Neural crest cell (in vitro differentiated cells): Measurements from ENCODE around the gene TRAF1. TPM values are rescaled to one million over a fixed set of nuclear protein-coding genes. Genes with fewer than 3 reads are reported as not detected.

Source experiments
- DNase-seq: peaks from one replicate; pipeline ENCODE4 v3.0.0; 2021; ENCODE audit warnings: low read depth, mixed read lengths, low spot score
- H3K27ac Mint-ChIP-seq: one replicate; pipeline ENCODE4 v1.8.0; 2021; ENCODE audit warnings: mild to moderate bottlenecking, mixed read lengths; ENCODE audit not compliant: unreplicated experiment
- H3K27me3 Mint-ChIP-seq: 2 replicates; pipeline ENCODE4 v1.8.0; 2021; ENCODE audit warnings: low read depth, mild to moderate bottlenecking, mixed read lengths
- H3K36me3 Mint-ChIP-seq: 2 replicates; pipeline ENCODE4 v1.8.0; 2021; ENCODE audit warnings: low read depth, mild to moderate bottlenecking, mixed read lengths
- H3K4me1 Mint-ChIP-seq: 2 replicates; pipeline ENCODE4 v1.8.0; 2021; ENCODE audit warnings: mixed read lengths
- H3K4me3 Mint-ChIP-seq: one replicate; pipeline ENCODE4 v1.8.0; 2021; ENCODE audit warnings: mild to moderate bottlenecking, mixed read lengths
- H3K9me3 Mint-ChIP-seq: 2 replicates; pipeline ENCODE4 v1.8.0; 2021; ENCODE audit warnings: mixed read lengths
- total RNA-seq: library from RNA; stranded (reverse); gene quantifications from 2 replicates; pipeline ENCODE4 v1.2.1, GENCODE V29; 2021
- TF ChIP-seq, protein P1 (sequence below): fragments of 200-600 bp; sonication (generic); conservative IDR thresholded peaks from 2 replicates; pipeline ENCODE4 v1.5.0; 2021; ENCODE audit warnings: antibody characterized with exemption, mild to moderate bottlenecking

TRAF1 gene
- total RNA-seq, 1 donor from 2014 or later, result 3.8 TPM

GRCh38 chr9:120966013-120966369 lies 39.4 kb upstream of the TRAF1 start:
- TF ChIP-seq, protein P1, sequence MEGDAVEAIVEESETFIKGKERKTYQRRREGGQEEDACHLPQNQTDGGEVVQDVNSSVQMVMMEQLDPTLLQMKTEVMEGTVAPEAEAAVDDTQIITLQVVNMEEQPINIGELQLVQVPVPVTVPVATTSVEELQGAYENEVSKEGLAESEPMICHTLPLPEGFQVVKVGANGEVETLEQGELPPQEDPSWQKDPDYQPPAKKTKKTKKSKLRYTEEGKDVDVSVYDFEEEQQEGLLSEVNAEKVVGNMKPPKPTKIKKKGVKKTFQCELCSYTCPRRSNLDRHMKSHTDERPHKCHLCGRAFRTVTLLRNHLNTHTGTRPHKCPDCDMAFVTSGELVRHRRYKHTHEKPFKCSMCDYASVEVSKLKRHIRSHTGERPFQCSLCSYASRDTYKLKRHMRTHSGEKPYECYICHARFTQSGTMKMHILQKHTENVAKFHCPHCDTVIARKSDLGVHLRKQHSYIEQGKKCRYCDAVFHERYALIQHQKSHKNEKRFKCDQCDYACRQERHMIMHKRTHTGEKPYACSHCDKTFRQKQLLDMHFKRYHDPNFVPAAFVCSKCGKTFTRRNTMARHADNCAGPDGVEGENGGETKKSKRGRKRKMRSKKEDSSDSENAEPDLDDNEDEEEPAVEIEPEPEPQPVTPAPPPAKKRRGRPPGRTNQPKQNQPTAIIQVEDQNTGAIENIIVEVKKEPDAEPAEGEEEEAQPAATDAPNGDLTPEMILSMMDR, result no peak
- H3K27ac Mint-ChIP-seq, result peak overlapping the region; percentile 78
- H3K4me1 Mint-ChIP-seq, result peaks cover 41% of the 10 kb centered on the region
- peaks cover 11% of the 10 kb centered on the region for H3K27me3 Mint-ChIP-seq
- H3K36me3 Mint-ChIP-seq, result peaks cover 6% of the 10 kb centered on the region
- H3K4me3 Mint-ChIP-seq, result peak overlapping the region; percentile 57
- DNase-seq, result no peak
- H3K9me3 Mint-ChIP-seq, result no peaks in the 10 kb centered on the region

DNA sequence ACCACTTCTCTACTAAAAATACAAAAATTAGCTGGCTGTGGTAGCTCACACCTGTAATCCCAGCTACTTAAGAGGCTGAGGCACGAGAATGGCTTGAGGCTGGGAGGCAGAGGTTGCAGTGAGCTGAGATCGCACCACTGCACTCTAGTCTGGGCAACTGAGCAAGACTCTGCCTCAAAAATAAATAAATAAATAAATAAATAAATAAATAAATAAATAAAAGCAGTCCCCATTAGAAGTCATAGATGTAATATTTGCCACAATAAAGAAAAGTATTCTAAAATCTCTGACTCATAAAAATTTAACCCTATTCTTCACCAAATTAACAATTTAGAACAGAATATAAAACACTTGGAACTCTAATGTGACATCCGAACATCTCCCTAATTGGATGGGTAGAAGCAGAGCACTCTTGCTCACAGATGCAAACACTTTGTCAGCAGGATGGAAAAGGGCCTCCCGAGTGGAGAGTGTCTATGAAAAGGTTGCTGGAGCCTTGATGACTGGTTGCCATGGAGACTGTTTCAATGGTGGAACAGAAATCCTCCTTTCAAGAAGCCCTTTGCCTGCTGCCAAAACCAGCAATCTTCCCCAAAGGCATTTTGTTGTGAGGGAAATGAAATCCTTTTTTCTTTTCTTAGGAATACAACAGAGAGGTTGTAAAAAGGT lies 38.9 kb upstream of the TRAF1 start:
- TF ChIP-seq, protein P1, result no peak
- H3K36me3 Mint-ChIP-seq, result peaks cover 6% of the 10 kb centered on the region
- no peaks in the 10 kb centered on the region for H3K9me3 Mint-ChIP-seq
- DNase-seq, result peak; percentile 31
- H3K27ac Mint-ChIP-seq, result peak overlapping the region; percentile 78
- H3K27me3 Mint-ChIP-seq, result peaks cover 11% of the 10 kb centered on the region
- H3K4me1 Mint-ChIP-seq, result peaks cover 41% of the 10 kb centered on the region
- H3K4me3 Mint-ChIP-seq, result peak overlapping the region; percentile 57

- TF ChIP-seq, protein P1, result no peak
- no peak for DNase-seq
- Mint-ChIP-seq H3K27me3 (peaks cover 8% of the 10 kb centered on the region), H3K27ac (no peak overlapping the region), H3K36me3 (peaks cover 6% of the 10 kb centered on the region), H3K4me1 (peaks cover 33% of the 10 kb centered on the region), H3K9me3 (no peaks in the 10 kb centered on the region), H3K4me3 (no peak overlapping the region)
Observed at GRCh38 chr9:120961936-120962335, 35.3 kb upstream of the TRAF1 start.

GRCh38 chr9:120960001-120960400 lies 33.4 kb upstream of the TRAF1 start:
- H3K27me3 Mint-ChIP-seq, result peaks cover 4% of the 10 kb centered on the region
- no peaks in the 10 kb centered on the region for H3K9me3 Mint-ChIP-seq
- TF ChIP-seq, protein P1, result no peak
- H3K36me3 Mint-ChIP-seq, result peaks cover 9% of the 10 kb centered on the region
- peaks cover 17% of the 10 kb centered on the region for H3K4me1 Mint-ChIP-seq
- DNase-seq, result no peak
- H3K4me3 Mint-ChIP-seq, result no peak overlapping the region
- H3K27ac Mint-ChIP-seq, result no peak overlapping the region

DNA sequence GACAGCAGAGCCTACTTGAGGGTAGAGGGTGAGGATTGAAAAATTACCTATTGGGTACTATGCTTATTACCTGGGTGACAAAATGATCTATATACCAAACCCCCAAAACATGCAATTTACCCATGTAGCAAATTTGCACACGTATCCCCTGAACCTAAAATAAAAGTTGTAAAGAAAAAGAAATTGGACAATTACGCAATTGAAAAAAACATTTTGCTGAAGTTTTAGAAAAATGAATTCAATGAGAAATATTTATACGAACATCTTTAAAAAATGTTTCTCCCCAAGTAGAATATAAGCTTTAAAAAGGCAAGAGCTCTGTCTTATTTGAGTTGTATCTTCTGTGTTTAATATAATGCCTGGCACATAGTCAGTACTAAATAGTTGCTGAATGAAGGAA lies 30.3 kb upstream of the TRAF1 start:
- Mint-ChIP-seq H3K27ac (no peak overlapping the region), H3K36me3 (peaks cover 5% of the 10 kb centered on the region), H3K4me3 (no peak overlapping the region), H3K27me3 (peaks cover under 1% of the 10 kb centered on the region), H3K4me1 (peaks cover 11% of the 10 kb centered on the region), H3K9me3 (no peaks in the 10 kb centered on the region)
- DNase-seq, result no peak
- TF ChIP-seq, protein P1, result no peak
